Uterus (tissue), 4 donors: Measurements from ENCODE around the gene DNAJB12. TPM values are rescaled to one million over a fixed set of nuclear protein-coding genes. Genes with fewer than 3 reads are reported as not detected.
"Not testable (repeated sequence)": the region's sequence is repeated elsewhere in the genome, so short reads cannot be mapped to it uniquely, and the experiment has no call there.

Experiments used
- DNase-seq, 2 donors: peaks; one replicate each; pipeline ENCODE4 v3.0.0-alpha.2; 2019 to 2020
- H3K27ac ChIP-seq, 2 donors: fragments of 200-600 bp; sonication (generic); 1 replicate in 1 of 2; 2 replicates in 1 of 2; pipeline ENCODE4 v1.5.1; 2016 to 2018
- H3K27me3 ChIP-seq, 2 donors: fragments of 200-600 bp; sonication (generic); one replicate each; pipeline ENCODE4 v1.5.1; 2018 to 2019; ENCODE audit warnings: control low read depth in 1 of 2
- H3K36me3 ChIP-seq, 2 donors: fragments of 200-600 bp; sonication (generic); one replicate each; pipeline ENCODE4 v1.5.1; 2019; ENCODE audit warnings: control low read depth in 1 of 2
- H3K4me1 ChIP-seq, 2 donors: fragments of 200-600 bp; sonication (generic); one replicate each; pipeline ENCODE4 v1.5.1; 2018 to 2019; ENCODE audit warnings: control low read depth in 1 of 2
- H3K4me3 ChIP-seq, 2 donors: fragments of 200-600 bp; sonication (generic); 1 replicate in 1 of 2; 2 replicates in 1 of 2; pipeline ENCODE4 v1.5.1; 2018 to 2019; ENCODE audit warnings: mild to moderate bottlenecking in 1 of 2
- H3K9me3 ChIP-seq, 2 donors: fragments of 200-600 bp; sonication (generic); one replicate each; pipeline ENCODE4 v1.5.1; 2019; ENCODE audit warnings: control low read depth in 1 of 2
- CTCF ChIP-seq, 4 experiments: fragments of 200-600 bp in 2 of 4; fragments of 450-650 bp in 2 of 4; sonication (generic) in 2 of 4; IDR thresholded peaks; one replicate each; pipeline ENCODE4 v1.5.1; 2016 to 2019; ENCODE audit warnings: antibody characterized with exemption in 4 of 4, mild to moderate bottlenecking in 2 of 4, moderate library complexity in 1 of 4
- POLR2A ChIP-seq, 2 donors: fragments of 450-650 bp; IDR thresholded peaks; one replicate each; pipeline ENCODE4 v1.6.1; 2016; ENCODE audit warnings: antibody characterized with exemption in 2 of 2, mild to moderate bottlenecking in 1 of 2, moderate library complexity in 1 of 2
- intact Hi-C: fragments of 100-400 bp; cut with DNase I; formaldehyde crosslinking; loops from one replicate; pipeline ENCODE4 v1.15.1; 2023; ENCODE audit warnings: low total_unique reads
- total RNA-seq, 4 donors: library from RNA; depleted of rRNA in 3 of 4; stranded (reverse); fragments of >200 nt in 3 of 4; gene quantifications; one replicate each; pipeline versions ENCODE4 v1.1.0 to v1.2.4, GENCODE V29; 2014 to 2023
- donor health status: DM: yes; HTN: yes; CAD: no.

The DNAJB12 gene
- total RNA-seq, 4 donors from 2014 or later = 18.4 to 34.8 (median 22.7) TPM

- no peak for TF ChIP-seq CTCF (IDR thresholded peaks at IDR 0.05)
- no peaks in the 10 kb centered on the region for H3K36me3 ChIP-seq
- no peaks in the 10 kb centered on the region for H3K9me3 ChIP-seq
- intact Hi-C loops = no loop called here
- no peaks in the 10 kb centered on the region for H3K27me3 ChIP-seq
- H3K4me3 ChIP-seq = peak overlapping the region; percentile 63 to 82
- peaks cover 9 to 10% of the 10 kb centered on the region in 2 donors for H3K4me1 ChIP-seq
- peak in 1 of 2 donors; percentile 42 for DNase-seq
- H3K27ac ChIP-seq = peak overlapping the region; percentile 93 to 98
These were observed 759 bp downstream of the DNAJB12 start for GRCh38 chr10:72353965-72354355.

GRCh38 chr10:72353028-72353964 lies 1.4 kb downstream of the DNAJB12 start:
- intact Hi-C loops = no loop called here
- TF ChIP-seq POLR2A (IDR thresholded peaks at IDR 0.05) = no peak
- TF ChIP-seq CTCF (IDR thresholded peaks at IDR 0.05) = no peak
- Histone ChIP-seq H3K27ac (peak overlapping the region; percentile 93 to 98), H3K4me1 (peaks cover 9 to 10% of the 10 kb centered on the region in 2 donors), H3K36me3 (no peaks in the 10 kb centered on the region), H3K9me3 (no peaks in the 10 kb centered on the region), H3K4me3 (peak overlapping the region; percentile 63 to 82), H3K27me3 (no peaks in the 10 kb centered on the region)
- no peak for DNase-seq

GRCh38 chr10:72351479-72351878 lies 3.2 kb downstream of the DNAJB12 start:
- DNase-seq = no peak
- peaks cover 9 to 10% of the 10 kb centered on the region in 2 donors for H3K4me1 ChIP-seq
- no peak overlapping the region for H3K27ac ChIP-seq
- intact Hi-C loops = no loop called here
- no peak for TF ChIP-seq CTCF (IDR thresholded peaks at IDR 0.05)
- no peak for TF ChIP-seq POLR2A (IDR thresholded peaks at IDR 0.05)
- no peaks in the 10 kb centered on the region for H3K27me3 ChIP-seq
- H3K9me3 ChIP-seq = no peaks in the 10 kb centered on the region
- no peak overlapping the region for H3K4me3 ChIP-seq
- H3K36me3 ChIP-seq = no peaks in the 10 kb centered on the region

- DNase-seq = no peak
- Histone ChIP-seq H3K27me3 (no peaks in the 10 kb centered on the region), H3K4me3 (no peak overlapping the region), H3K4me1 (peaks cover 5 to 9% of the 10 kb centered on the region in 2 donors), H3K9me3 (no peaks in the 10 kb centered on the region), H3K36me3 (no peaks in the 10 kb centered on the region), H3K27ac (no peak overlapping the region)
- intact Hi-C loops = no loop called here
- no peak for TF ChIP-seq CTCF (IDR thresholded peaks at IDR 0.05)
- no peak for TF ChIP-seq POLR2A (IDR thresholded peaks at IDR 0.05)
These were observed 5.3 kb downstream of the DNAJB12 start for GRCh38 chr10:72349438-72349837.

- Histone ChIP-seq H3K36me3 (no peaks in the 10 kb centered on the region), H3K27me3 (no peaks in the 10 kb centered on the region), H3K27ac (no peak overlapping the region), H3K4me3 (no peak overlapping the region), H3K4me1 (peaks cover 5% of the 10 kb centered on the region in 2 donors), H3K9me3 (no peaks in the 10 kb centered on the region)
- no peak for DNase-seq
- intact Hi-C loops = no loop called here
- no peak for TF ChIP-seq CTCF (IDR thresholded peaks at IDR 0.05)
- TF ChIP-seq POLR2A (IDR thresholded peaks at IDR 0.05) = no peak
These were observed 6.4 kb downstream of the DNAJB12 start for GRCh38 chr10:72348282-72348681.

- H3K4me1 ChIP-seq, intact Hi-C loops, DNase-seq, H3K9me3 ChIP-seq, H3K36me3 ChIP-seq, H3K4me3 ChIP-seq, H3K27ac ChIP-seq, H3K27me3 ChIP-seq: not testable (repeated sequence)
These were observed 8.6 kb downstream of the DNAJB12 start for GRCh38 chr10:72346117-72346516.
